GM21367 (cell line): ENCODE measurements around the gene MBOAT2.
"Not testable (repeated sequence)": the region's sequence is repeated elsewhere in the genome, so short reads cannot be mapped to it uniquely, and the experiment has no call there.

Source experiments
- ATAC-seq: cut with Tn5 transposase; IDR thresholded peaks from one replicate; pipeline ENCODE4 v1.9.1; 2021; ENCODE audit not compliant: unreplicated experiment

Gene MBOAT2, protein sequence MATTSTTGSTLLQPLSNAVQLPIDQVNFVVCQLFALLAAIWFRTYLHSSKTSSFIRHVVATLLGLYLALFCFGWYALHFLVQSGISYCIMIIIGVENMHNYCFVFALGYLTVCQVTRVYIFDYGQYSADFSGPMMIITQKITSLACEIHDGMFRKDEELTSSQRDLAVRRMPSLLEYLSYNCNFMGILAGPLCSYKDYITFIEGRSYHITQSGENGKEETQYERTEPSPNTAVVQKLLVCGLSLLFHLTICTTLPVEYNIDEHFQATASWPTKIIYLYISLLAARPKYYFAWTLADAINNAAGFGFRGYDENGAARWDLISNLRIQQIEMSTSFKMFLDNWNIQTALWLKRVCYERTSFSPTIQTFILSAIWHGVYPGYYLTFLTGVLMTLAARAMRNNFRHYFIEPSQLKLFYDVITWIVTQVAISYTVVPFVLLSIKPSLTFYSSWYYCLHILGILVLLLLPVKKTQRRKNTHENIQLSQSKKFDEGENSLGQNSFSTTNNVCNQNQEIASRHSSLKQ

GRCh38 chr2:9003616-9004337, at the start of gene MBOAT2:
Gene MBOAT2, minus strand, starts transcription at chr2:9003684. Its CDS starts 70 bp downstream, at chr2:9003614.
- peak; percentile 92 for ATAC-seq

GRCh38 chr2:9052821-9053533, 49.5 kb upstream of the MBOAT2 start:
- no peak for ATAC-seq

GRCh38 chr2:9051451-9051850, 48.0 kb upstream of the MBOAT2 start:
- ATAC-seq: not testable (repeated sequence)

DNA sequence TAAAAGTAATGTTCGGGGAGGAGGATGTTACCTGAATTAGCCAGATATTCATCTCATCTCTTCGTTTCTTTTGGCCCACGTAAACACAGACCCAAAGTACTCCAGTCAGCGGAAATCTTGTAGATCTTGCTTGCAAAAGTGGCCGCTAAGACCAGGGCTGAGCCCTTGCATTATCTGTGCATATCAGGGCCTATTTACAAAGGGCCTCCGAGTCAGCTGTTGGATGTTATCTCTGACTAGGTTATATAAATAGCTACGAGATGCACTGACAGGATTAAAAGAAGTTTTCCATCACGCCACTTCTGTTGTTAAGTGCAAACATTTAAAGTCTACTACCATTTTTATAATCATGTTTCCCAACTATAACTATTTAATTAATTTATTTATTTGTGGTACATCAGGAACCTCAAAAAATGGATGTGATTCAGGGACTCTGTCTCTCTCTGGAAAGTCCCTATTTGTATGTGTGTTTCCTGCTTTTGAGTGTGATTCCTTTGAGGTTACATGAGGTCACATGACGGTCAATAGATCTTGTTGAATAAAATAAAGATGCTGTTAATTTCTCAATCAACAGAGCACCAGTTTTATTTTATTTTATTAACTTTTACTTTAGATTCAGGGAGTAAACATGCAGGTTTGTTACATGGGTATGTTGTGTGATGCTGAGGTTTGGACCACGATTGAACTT, 46.8 kb upstream of the MBOAT2 start:
- ATAC-seq: no peak

DNA sequence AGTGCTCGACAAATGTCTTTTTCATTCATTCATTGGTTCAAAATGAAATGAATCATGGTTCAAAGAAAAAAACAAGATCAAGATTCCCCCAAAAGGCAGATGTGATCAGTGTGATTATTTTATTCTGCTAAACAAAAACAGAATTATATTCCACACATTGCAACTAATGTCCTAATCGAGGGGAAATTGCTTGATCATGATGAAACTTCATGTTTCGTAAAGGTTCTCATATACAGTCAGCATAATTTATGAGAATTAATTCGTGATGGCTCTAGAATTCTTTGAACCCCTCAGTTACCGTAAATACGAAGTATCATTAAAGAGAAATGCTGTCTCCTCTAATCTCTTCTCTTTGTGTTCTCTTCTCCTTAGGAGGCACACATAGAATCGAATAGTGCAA, 42.1 kb upstream of the MBOAT2 start:
- no peak for ATAC-seq

DNA sequence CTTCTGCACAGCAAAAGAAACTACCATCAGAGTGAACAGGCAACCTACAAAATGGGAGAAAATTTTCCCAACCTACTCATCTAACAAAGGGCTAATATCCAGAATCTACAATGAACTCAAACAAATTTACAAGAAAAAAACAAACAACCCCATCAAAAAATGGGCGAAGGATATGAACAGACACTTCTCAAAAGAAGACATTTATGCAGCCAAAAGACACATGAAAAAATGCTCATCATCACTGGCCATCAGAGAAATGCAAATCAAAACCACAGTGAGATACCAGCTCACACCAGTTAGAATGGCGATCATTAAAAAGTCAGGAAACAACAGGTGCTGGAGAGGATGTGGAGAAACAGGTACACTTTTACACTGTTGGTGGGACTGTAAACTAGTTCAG, 40.0 kb upstream of the MBOAT2 start:
- ATAC-seq: not testable (repeated sequence)

- ATAC-seq: no peak
Measured at GRCh38 chr2:9037166-9037565, 33.7 kb upstream of the MBOAT2 start.

- no peak for ATAC-seq
Measured at GRCh38 chr2:9033385-9034168, 30.1 kb upstream of the MBOAT2 start.

- ATAC-seq: no peak
Measured at GRCh38 chr2:9032536-9033255, 29.2 kb upstream of the MBOAT2 start.

- ATAC-seq: no peak
Measured at GRCh38 chr2:9032121-9032520, 28.6 kb upstream of the MBOAT2 start.

GRCh38 chr2:9031246-9031645, 27.8 kb upstream of the MBOAT2 start:
- ATAC-seq: no peak

DNA sequence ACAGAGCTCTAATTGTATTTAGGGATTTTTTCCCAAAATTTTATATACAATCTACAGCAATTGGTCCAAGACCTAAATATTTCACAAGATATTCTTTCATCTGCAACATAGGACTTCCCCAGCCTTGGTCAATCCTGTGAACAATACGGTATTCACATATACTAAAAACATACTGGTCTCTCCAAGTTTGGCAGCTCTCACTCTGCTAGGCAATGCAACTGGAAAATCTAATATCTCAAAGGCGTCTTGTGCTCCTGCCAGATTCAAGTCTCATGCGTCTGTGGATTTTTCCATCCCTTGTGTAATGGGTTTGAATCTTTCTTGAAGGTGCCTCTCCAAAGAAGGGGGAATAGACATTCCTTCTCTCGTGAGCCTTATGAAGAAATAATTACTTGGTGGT, 27.4 kb upstream of the MBOAT2 start:
- ATAC-seq: no peak

DNA sequence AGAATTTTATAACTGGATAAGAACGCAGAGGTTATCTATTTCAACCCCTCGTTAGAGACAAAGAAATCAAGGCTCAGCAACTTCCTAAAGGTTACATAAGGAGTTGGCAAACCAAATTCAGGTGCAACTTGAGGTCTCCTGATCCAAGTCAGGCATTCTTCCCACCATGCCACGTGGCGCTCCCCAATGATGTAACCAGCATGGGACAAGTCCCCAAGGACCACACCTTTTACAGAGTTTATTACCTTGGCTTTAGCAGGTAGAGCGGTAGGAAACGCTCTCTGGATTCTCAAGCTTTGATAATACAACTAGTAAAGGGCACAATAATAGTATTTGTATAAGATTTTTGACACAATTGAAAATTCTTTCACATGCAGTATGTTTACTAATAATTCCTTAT, 26.7 kb upstream of the MBOAT2 start:
- no peak for ATAC-seq

GRCh38 chr2:9029721-9030120, 26.2 kb upstream of the MBOAT2 start:
- ATAC-seq: no peak

GRCh38 chr2:9027884-9028283, 24.4 kb upstream of the MBOAT2 start:
- no peak for ATAC-seq

DNA sequence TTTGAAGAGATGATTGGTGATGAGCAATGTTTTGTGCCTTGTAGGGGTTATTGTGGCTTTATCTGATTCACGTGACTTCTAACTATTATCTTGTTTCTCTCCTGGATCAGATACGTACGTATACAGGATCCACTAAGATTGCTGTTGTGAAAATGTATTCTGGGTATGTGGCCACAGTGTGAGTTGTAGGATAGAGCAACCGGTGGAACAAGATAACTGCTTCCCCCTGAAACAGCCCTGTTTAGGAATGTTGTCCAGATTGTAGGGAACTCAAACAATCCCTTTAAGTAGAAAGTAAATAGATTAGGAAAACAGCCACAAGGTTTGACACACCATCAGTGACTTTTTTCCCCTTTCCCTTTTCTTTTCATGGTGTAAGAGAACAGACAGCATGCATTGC, 22.3 kb upstream of the MBOAT2 start:
- no peak for ATAC-seq

DNA sequence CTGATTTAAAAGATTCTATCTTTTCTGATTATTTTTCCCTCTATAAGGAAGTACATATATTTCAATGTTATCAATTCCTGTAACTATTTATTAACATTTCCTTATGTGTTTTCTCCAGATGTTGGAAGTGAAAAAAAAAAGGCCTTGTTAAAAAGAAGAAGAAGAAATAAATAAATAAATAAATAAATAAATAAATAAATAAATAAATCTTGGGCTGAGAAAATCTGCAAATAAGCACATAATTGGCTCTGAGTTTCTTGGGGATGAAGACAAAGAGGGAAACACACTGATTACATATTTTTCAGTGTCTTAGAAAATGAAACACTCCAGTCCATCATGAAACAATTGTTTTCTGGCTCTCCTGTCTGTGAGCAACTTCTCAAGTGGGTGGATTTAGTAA, 21.1 kb upstream of the MBOAT2 start:
- ATAC-seq: no peak

DNA sequence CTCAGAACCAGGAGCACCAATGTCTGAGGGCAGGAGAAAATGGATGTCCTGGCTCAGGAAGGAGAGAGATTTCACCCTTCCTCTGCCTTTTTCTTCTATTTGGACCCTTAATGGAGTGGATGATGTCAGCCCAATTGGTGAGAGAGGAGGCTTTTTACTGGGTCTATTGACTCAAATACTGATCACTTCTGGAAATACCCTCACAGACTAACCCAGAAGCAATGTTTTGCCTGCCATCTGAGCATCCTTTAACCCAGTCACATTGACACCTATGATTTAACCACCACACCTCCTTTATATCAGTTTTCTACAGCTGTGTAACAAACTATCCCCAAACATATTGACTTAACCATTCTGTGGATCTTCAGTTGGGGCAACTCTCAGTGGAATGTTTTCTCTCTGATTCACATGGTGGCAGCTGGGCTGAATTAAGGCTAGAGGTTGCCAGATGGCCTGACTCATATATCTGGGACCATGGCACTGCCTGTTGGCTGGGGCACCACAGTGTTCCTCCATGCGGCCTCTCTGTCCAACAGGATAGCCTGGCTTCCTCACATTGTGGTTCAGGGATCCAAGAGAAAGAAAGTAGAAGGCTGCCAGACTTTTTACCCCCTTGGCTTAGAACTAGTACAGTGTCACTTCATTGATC, 18.2 kb upstream of the MBOAT2 start:
- no peak for ATAC-seq

DNA sequence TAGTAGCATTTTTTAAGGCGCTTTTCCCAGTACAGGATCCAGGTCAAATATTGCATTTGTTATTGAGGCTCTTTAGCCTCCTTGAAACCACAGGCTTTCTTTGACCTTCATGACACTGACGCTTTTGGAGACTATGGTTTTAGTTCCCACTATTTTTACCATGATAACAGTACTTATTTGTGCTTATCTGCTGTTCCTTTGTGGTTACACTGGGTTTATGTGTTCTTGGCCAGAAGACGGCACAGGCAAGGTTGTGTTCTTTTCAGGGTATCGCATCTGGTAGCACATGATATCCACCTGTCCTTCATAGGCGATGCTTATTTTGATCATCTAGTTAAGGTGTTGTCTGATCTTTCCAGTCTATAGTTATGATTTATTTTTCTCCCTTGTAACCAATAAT, 16.8 kb upstream of the MBOAT2 start:
- ATAC-seq: no peak
